A549 (cell line): Measurements from ENCODE around the gene PLEKHN1. TPM values are rescaled to one million over a fixed set of nuclear protein-coding genes. Genes with fewer than 3 reads are reported as not detected.

Experiments used
- ATAC-seq, 2 experiments: fragments of 200-7000 bp in 1 of 2; fragments of >200 bp in 1 of 2; cut with Nextera tagmentation in 1 of 2; cut with Tn5 transposase in 1 of 2; 3 replicates each; pipeline versions ENCODE4 v1.8.0 to v1.9.1; 2018 to 2020; ENCODE audit warnings: mild to moderate bottlenecking in 1 of 2, moderate library complexity in 1 of 2
- CTCF ChIA-PET: fragments of 300-600 bp; sonication (Branson Sonifier 250); formaldehyde crosslinking; extraction: SDS; loops from one replicate; lab custom pipeline; 2021; ENCODE audit warnings: antibody characterized with exemption, inconsistent platforms; lab: Yijun Ruan, JAX
- POLR2A ChIA-PET: fragments of 350-600 bp; formaldehyde crosslinking; extraction: SDS; loops from one replicate; lab custom pipeline; 2021; ENCODE audit warnings: antibody characterized with exemption, inconsistent platforms; lab: Yijun Ruan, JAX
- DNase-seq, 2 experiments: peaks; one replicate each; pipeline versions ENCODE4 v3.0.0 to v3.0.0-alpha.2; 2011 to 2016; ENCODE audit warnings: low read depth in 1 of 2, low spot score in 1 of 2
- FAIRE-seq: peaks from 2 replicates; lab custom pipeline; 2011; peaks lifted over from hg19 to GRCh38; lab: Jason Lieb, UNC
- H3K27ac ChIP-seq, 2 experiments: fragments of >200 bp; sonication (Bioruptor Twin); formaldehyde crosslinking; 3 replicates each; pipeline ENCODE4 v1.5.1; 2016 to 2017
- H3K4me1 ChIP-seq: fragments of >200 bp; sonication (Bioruptor Twin); formaldehyde crosslinking; 3 replicates; pipeline ENCODE4 v1.6.1; 2016
- H3K4me2 ChIP-seq: fragments of >200 bp; sonication (Bioruptor Twin); formaldehyde crosslinking; 3 replicates; pipeline ENCODE4 v1.6.1; 2016
- H3K4me3 ChIP-seq: fragments of >200 bp; sonication (Bioruptor Twin); formaldehyde crosslinking; 3 replicates; pipeline ENCODE4 v1.5.1; 2016
- H3K9me3 ChIP-seq: fragments of >200 bp; sonication (Bioruptor Twin); formaldehyde crosslinking; 3 replicates; pipeline ENCODE4 v1.6.1; 2016
- ATOH8 ChIP-seq: fragments of 250-450 bp; sonication (Bioruptor Pico); IDR thresholded peaks from 2 replicates; pipeline ENCODE4 v1.5.0; 2020; ENCODE audit warnings: low read depth, mild to moderate bottlenecking, moderate library complexity
- BHLHE40 ChIP-seq: IDR thresholded peaks from 2 replicates; pipeline ENCODE4 v1.6.1; 2012; ENCODE audit warnings: low read depth, low read length, inconsistent platforms
- CHD2 ChIP-seq: fragments of 150-350 bp; IDR thresholded peaks from 2 replicates; pipeline ENCODE4 v1.6.1; 2014; ENCODE audit warnings: low read length; ENCODE audit not compliant: partially characterized antibody
- E2F6 ChIP-seq: IDR thresholded peaks from 2 replicates; pipeline ENCODE4 v1.6.1; 2012; ENCODE audit warnings: low read depth, borderline replicate concordance
- EP300 ChIP-seq, 2 experiments: fragments of >200 bp; sonication (Bioruptor Twin); formaldehyde crosslinking; IDR thresholded peaks; 2 replicates in 1 of 2; 3 replicates in 1 of 2; pipeline ENCODE4 v1.6.1; 2016 to 2017
- ESRRA ChIP-seq: fragments of 150-350 bp; IDR thresholded peaks from 2 replicates; pipeline ENCODE4 v1.6.1; 2014; ENCODE audit warnings: mild to moderate bottlenecking, low read length, borderline replicate concordance
- FOSB ChIP-seq: fragments of 250-450 bp; sonication (Bioruptor Pico); IDR thresholded peaks from 2 replicates; pipeline ENCODE4 v1.5.0; 2020; ENCODE audit warnings: mild to moderate bottlenecking, moderate library complexity
- HES2 ChIP-seq: fragments of >200 bp; sonication (Bioruptor Twin); formaldehyde crosslinking; IDR thresholded peaks from 2 replicates; pipeline ENCODE4 v1.6.1; 2016
- HMGXB4 ChIP-seq: fragments of 250-450 bp; sonication (Bioruptor Pico); IDR thresholded peaks from 2 replicates; pipeline ENCODE4 v1.5.0; 2021; ENCODE audit warnings: mild to moderate bottlenecking, moderate library complexity, borderline replicate concordance
- HOXB13 ChIP-seq: fragments of 250-450 bp; sonication (Bioruptor Pico); IDR thresholded peaks from 2 replicates; pipeline ENCODE4 v1.5.0; 2020; ENCODE audit warnings: low read depth, mild to moderate bottlenecking, moderate library complexity
- JUN ChIP-seq, 2 experiments: fragments of >200 bp; sonication (Bioruptor Twin); formaldehyde crosslinking; IDR thresholded peaks; 2 replicates in 1 of 2; 3 replicates in 1 of 2; pipeline ENCODE4 v1.6.1; 2016 to 2017
- KDM1A ChIP-seq: fragments of 200-600 bp; sonication (generic); IDR thresholded peaks from 2 replicates; pipeline ENCODE4 v1.6.1; 2016; ENCODE audit warnings: low read depth, mild to moderate bottlenecking
- MAFK ChIP-seq: fragments of 450-650 bp; IDR thresholded peaks from 2 replicates; pipeline ENCODE4 v1.6.1; 2014; ENCODE audit not compliant: partially characterized antibody
- MAX ChIP-seq: IDR thresholded peaks from 2 replicates; pipeline ENCODE4 v1.6.1; 2012
- MAZ ChIP-seq: fragments of 150-350 bp; IDR thresholded peaks from 2 replicates; pipeline ENCODE4 v1.6.1; 2014; ENCODE audit warnings: antibody characterized with exemption, low read depth, low read length, borderline replicate concordance
- MYC ChIP-seq: IDR thresholded peaks from 2 replicates; pipeline ENCODE4 v1.6.1; 2012; ENCODE audit warnings: mild to moderate bottlenecking, inconsistent platforms, low read length, improper control_type of control experiment, borderline replicate concordance
- NFE2L2 ChIP-seq: fragments of 150-350 bp; conservative IDR thresholded peaks from 2 replicates; pipeline ENCODE4 v1.6.1; 2014; ENCODE audit warnings: low read length
- NPAS2 ChIP-seq: fragments of 250-450 bp; sonication (Bioruptor Pico); IDR thresholded peaks from 2 replicates; pipeline ENCODE4 v1.8.0; 2022; ENCODE audit warnings: mild to moderate bottlenecking, moderate library complexity, borderline replicate concordance
- PBX3 ChIP-seq: IDR thresholded peaks from 2 replicates; pipeline ENCODE4 v1.6.1; 2012
- POLR2A ChIP-seq: IDR thresholded peaks from 2 replicates; pipeline ENCODE4 v1.6.1; 2012; ENCODE audit warnings: mild to moderate bottlenecking, low read length
- RAD21 ChIP-seq, 2 experiments: fragments of >200 bp in 1 of 2; sonication (Bioruptor Twin) in 1 of 2; formaldehyde crosslinking in 1 of 2; IDR thresholded peaks in 1 of 2; conservative IDR thresholded peaks in 1 of 2; 2 replicates in 1 of 2; 3 replicates in 1 of 2; pipeline ENCODE4 v1.6.1; 2012 to 2018; ENCODE audit warnings: inconsistent platforms in 1 of 2
- RARB ChIP-seq: fragments of 250-450 bp; sonication (Bioruptor Pico); IDR thresholded peaks from 2 replicates; pipeline ENCODE4 v1.8.0; 2021; ENCODE audit warnings: mild to moderate bottlenecking, moderate library complexity
- ZFP36 ChIP-seq: fragments of 450-650 bp; IDR thresholded peaks from 2 replicates; pipeline ENCODE4 v1.6.1; 2014; ENCODE audit warnings: borderline replicate concordance; ENCODE audit not compliant: partially characterized antibody
- WGBS: methylation state at CpG from one replicate; pipeline ENCODE4 v1.1.6; 2017; ENCODE audit errors: missing lambda C conversion rate; 5-methylcytosine and 5-hydroxymethylcytosine counted together
- polyA plus RNA-seq, 4 experiments: library from polyadenylated mRNA; depleted of rRNA in 3 of 4; stranded (reverse); fragments of >200 nt; fragmentation: RNase III in 1 of 4; extraction: RNeasy Plus Mini Kit Qiagen cat#74134 plus additional on column Dnase treatment in 1 of 4; gene quantifications; 2 replicates in 3 of 4; 3 replicates in 1 of 4; pipeline ENCODE4 v1.2.3, GENCODE V29; 2011 to 2017

The PLEKHN1 gene
- polyA plus RNA-seq, 2 of the 4 experiments (the other 2 are of a cell fraction) = 0.75 to 3.2 TPM

- TF ChIP-seq NFE2L2 (no peak), ESRRA (no peak), E2F6 (no peak), POLR2A (no peak), ZFP36 (no peak), HMGXB4 (no peak)
- ChIA-PET CTCF (interaction anchor here (6.2 to 7.6 kb wide), 2 partner anchors 24 to 83 kb away, joined by 52 to 126 read pairs; no protein-coding TSS in a partner anchor), POLR2A (no interaction called here)
- ATAC-seq (no peak), FAIRE-seq (no peak), DNase-seq (no peak)
- Histone ChIP-seq H3K4me2 (no peak overlapping the region), H3K27ac (no peak overlapping the region), H3K4me3 (no peak overlapping the region), H3K9me3 (no peaks in the 10 kb centered on the region), H3K4me1 (peaks cover 7% of the 10 kb centered on the region; the same call in 1 of the 3 replicates)
- WGBS = 83% methylated on average over 23 of the region's 60 CpGs
These were observed 12.8 kb downstream of the PLEKHN1 start for GRCh38 chr1:978835-979743.

GRCh38 chr1:979744-980072 lies 13.4 kb downstream of the PLEKHN1 start:
- ChIA-PET POLR2A (no interaction called here), CTCF (interaction anchor here (6.2 to 7.6 kb wide), 2 partner anchors 23 to 83 kb away, joined by 52 to 126 read pairs; no protein-coding TSS in a partner anchor)
- no peak for ATAC-seq
- no peak for FAIRE-seq
- H3K4me1 ChIP-seq = peaks cover 7% of the 10 kb centered on the region; the same call in 1 of the 3 replicates
- H3K27ac ChIP-seq = no peak overlapping the region
- no peaks in the 10 kb centered on the region for H3K9me3 ChIP-seq
- H3K4me3 ChIP-seq = no peak overlapping the region
- no peak for DNase-seq
- H3K4me2 ChIP-seq = no peak overlapping the region
- TF ChIP-seq RAD21 (conservative IDR thresholded peaks at IDR 0.05 in 1 of 2, IDR thresholded peaks at IDR 0.05 in 1 of 2) = no peak
- no peak for TF ChIP-seq NFE2L2
- no peak for TF ChIP-seq HES2
- TF ChIP-seq MYC = no peak
- no peak for TF ChIP-seq KDM1A
- no peak for TF ChIP-seq BHLHE40
- no peak for TF ChIP-seq CHD2
- TF ChIP-seq EP300 (IDR thresholded peaks at IDR 0.05) = no peak
- TF ChIP-seq POLR2A = no peak
- TF ChIP-seq MAFK = no peak
- no peak for TF ChIP-seq NPAS2 (CRISPR knock-in tag)
- TF ChIP-seq FOSB = no peak
- TF ChIP-seq HMGXB4 = no peak
- WGBS = 92% methylated on average over 5 of the region's 9 CpGs

GRCh38 chr1:980137-980571 lies 13.9 kb downstream of the PLEKHN1 start:
- Histone ChIP-seq H3K9me3 (no peaks in the 10 kb centered on the region), H3K4me2 (no peak overlapping the region)
- TF ChIP-seq MAX = no peak
- TF ChIP-seq ATOH8 (CRISPR knock-in tag) = no peak
- TF ChIP-seq HOXB13 (CRISPR knock-in tag) = no peak
- TF ChIP-seq ESRRA = no peak
- no peak for TF ChIP-seq JUN (IDR thresholded peaks at IDR 0.05)
- TF ChIP-seq RARB (CRISPR knock-in tag) = no peak
- TF ChIP-seq PBX3 = no peak
- TF ChIP-seq MAZ = no peak
- TF ChIP-seq, all 56 proteins: peak for 0
- Histone ChIP-seq H3K27ac (no peak overlapping the region), H3K4me3 (no peak overlapping the region), H3K4me1 (peaks cover 7% of the 10 kb centered on the region; the same call in 1 of the 3 replicates)
- ChIA-PET POLR2A (no interaction called here), CTCF (interaction anchor here (1.4 to 7.6 kb wide), 5 partner anchors 12 to 311 kb away, joined by 5 to 126 read pairs (median 29); no protein-coding TSS in a partner anchor)
- ATAC-seq (no peak), DNase-seq (no peak), FAIRE-seq (no peak)
- WGBS = 50% methylated on average over 2 of the region's 13 CpGs
